ENCODE data around the gene ARSJ.
"Not testable (repeated sequence)": the region's sequence is repeated elsewhere in the genome, so short reads cannot be mapped to it uniquely, and the experiment has no call there.

ARSJ gene

GRCh38 chr4:113958766-113959538 lies 20.5 kb downstream of the ARSJ start:
- DNase-seq, result no peak

GRCh38 chr4:113957956-113958355 lies 21.5 kb downstream of the ARSJ start:
- no peak for DNase-seq

- DNase-seq, result no peak
These were observed 23.5 kb downstream of the ARSJ start for GRCh38 chr4:113955948-113956347.

- no peak for DNase-seq
These were observed 24.0 kb downstream of the ARSJ start for GRCh38 chr4:113955411-113955810.

GRCh38 chr4:113953888-113954287 lies 25.6 kb downstream of the ARSJ start:
- DNase-seq, result no peak

GRCh38 chr4:113952452-113953029 lies 26.9 kb downstream of the ARSJ start:
- DNase-seq, result no peak

GRCh38 chr4:113951263-113951662 lies 28.2 kb downstream of the ARSJ start:
- no peak for DNase-seq

GRCh38 chr4:113950207-113950606 lies 29.2 kb downstream of the ARSJ start:
- DNase-seq, result no peak

- DNase-seq, result no peak
These were observed 32.0 kb downstream of the ARSJ start for GRCh38 chr4:113947484-113947883.

GRCh38 chr4:113945906-113946305 lies 33.5 kb downstream of the ARSJ start:
- no peak for DNase-seq

GRCh38 chr4:113943863-113944262 lies 35.6 kb downstream of the ARSJ start:
- DNase-seq, result no peak

GRCh38 chr4:113943085-113943484 lies 36.4 kb downstream of the ARSJ start:
- DNase-seq, result no peak

- DNase-seq, result no peak
These were observed 37.6 kb downstream of the ARSJ start for GRCh38 chr4:113941836-113942235.

- not testable (repeated sequence) for DNase-seq
These were observed 39.3 kb downstream of the ARSJ start for GRCh38 chr4:113940103-113940502.

GRCh38 chr4:113935190-113935589 lies 44.3 kb downstream of the ARSJ start:
- no peak for DNase-seq

- DNase-seq, result not testable (repeated sequence)
These were observed 54.7 kb downstream of the ARSJ start for GRCh38 chr4:113924706-113925105.

GRCh38 chr4:113921089-113921794 lies 58.2 kb downstream of the ARSJ start:
- DNase-seq, result no peak

GRCh38 chr4:113919611-113920010 lies 59.8 kb downstream of the ARSJ start:
- no peak for DNase-seq

GRCh38 chr4:113919145-113919544 lies 60.3 kb downstream of the ARSJ start:
- no peak for DNase-seq

GRCh38 chr4:113908829-113909228 lies 70.6 kb downstream of the ARSJ start:
- no peak for DNase-seq

GRCh38 chr4:113907559-113907958 lies 71.9 kb downstream of the ARSJ start:
- no peak for DNase-seq

- no peak for DNase-seq
These were observed 74.1 kb downstream of the ARSJ start for GRCh38 chr4:113905301-113905700.

GRCh38 chr4:113904877-113905276 lies 74.6 kb downstream of the ARSJ start:
- no peak for DNase-seq
